ENCODE results near the gene TTC39C.

- TF ChIP-seq CTCF (conservative IDR thresholded peaks at IDR 0.05; ENCODE audit: low read depth in 2 of 2) (no peak), REST (IDR thresholded peaks at IDR 0.05; ENCODE audit: unreplicated experiment) (no peak), POLR2AphosphoS5 (IDR thresholded peaks at IDR 0.05; ENCODE audit: low read depth) (no peak), EZH2 (IDR thresholded peaks at IDR 0.05; ENCODE audit: low read depth, unreplicated experiment) (no peak), CREB1 (CRISPR knock-in tag; IDR thresholded peaks at IDR 0.05; ENCODE audit: low read depth) (no peak)
Observed at GRCh38 chr18:23998018-23998417, 16.5 kb upstream of the TTC39C start.

Measured in GM23338 (cell line).